GM12878 (cell line): ENCODE measurements around the gene CABLES1. TPM values are rescaled to one million over a fixed set of nuclear protein-coding genes. Genes with fewer than 3 reads are reported as not detected.

Experiments used
- EED ChIP-seq: sonication (generic); IDR thresholded peaks from 2 replicates; pipeline ENCODE4 v1.6.1; 2016; ENCODE audit warnings: antibody characterized with exemption, low read depth
- HDGF ChIP-seq: fragments of 450-650 bp; IDR thresholded peaks from 2 replicates; pipeline ENCODE4 v1.6.1; 2016; ENCODE audit warnings: antibody characterized with exemption
- IKZF2 ChIP-seq, 2 experiments: fragments of 450-650 bp; IDR thresholded peaks; 2 replicates each; pipeline ENCODE4 v1.6.1; 2017; ENCODE audit warnings: mild to moderate bottlenecking in 2 of 2, moderate library complexity in 2 of 2
- KLF5 ChIP-seq: fragments of 450-650 bp; IDR thresholded peaks from 2 replicates; pipeline ENCODE4 v1.6.1; 2014; ENCODE audit warnings: mild to moderate bottlenecking; ENCODE audit not compliant: partially characterized antibody
- NBN ChIP-seq: fragments of 450-650 bp; IDR thresholded peaks from 2 replicates; pipeline ENCODE4 v1.6.1; 2016
- NR2F1 ChIP-seq: fragments of 450-650 bp; conservative IDR thresholded peaks from 2 replicates; pipeline ENCODE4 v1.6.1; 2017; ENCODE audit warnings: mild to moderate bottlenecking
- PRDM15 ChIP-seq: fragments of 450-650 bp; formaldehyde crosslinking; IDR thresholded peaks from 2 replicates; pipeline ENCODE4 v1.4.0; 2020; ENCODE audit warnings: mild to moderate bottlenecking, moderate library complexity
- RCOR1 ChIP-seq: conservative IDR thresholded peaks from 2 replicates; pipeline ENCODE4 v1.6.1; 2012; ENCODE audit warnings: low read depth, low read length, improper control_type of control experiment
- TARDBP ChIP-seq: IDR thresholded peaks from 2 replicates; pipeline ENCODE4 v1.6.1; 2016; ENCODE audit warnings: borderline replicate concordance
- ZNF207 ChIP-seq: fragments of 450-650 bp; IDR thresholded peaks from 2 replicates; pipeline ENCODE4 v1.6.1; 2014; ENCODE audit warnings: antibody characterized with exemption, mild to moderate bottlenecking, borderline replicate concordance
- ZNF384 ChIP-seq: IDR thresholded peaks from 2 replicates; pipeline ENCODE4 v1.6.1; 2012; ENCODE audit warnings: low read depth, mild to moderate bottlenecking, low read length, improper control_type of control experiment, borderline replicate concordance
- polyA plus RNA-seq, 11 experiments: library from polyadenylated mRNA; depleted of rRNA in 4 of 11; unstranded in 6 of 11; stranded (reverse) in 5 of 11; fragments of >200 nt; fragmentation: Nextera tagmentation in 4 of 11; fragmentation: Illumina TruSeq in 1 of 11; extraction: Ambion mirVana in 4 of 11; extraction: Trizol in 1 of 11; gene quantifications; 1 replicate in 1 of 11; 2 replicates in 10 of 11; pipeline versions ENCODE4 v1.2.1 to v1.2.3, GENCODE V29; 2011 to 2016; ENCODE audit warnings: inconsistent platforms in 2 of 11, missing spikeins in 2 of 11, low read depth in 1 of 11
- total RNA-seq, 4 experiments: library from RNA; depleted of rRNA in 3 of 4; stranded (reverse); fragments of >200 nt in 3 of 4; fragmentation: Illumina TruSeq in 1 of 4; extraction: Trizol in 1 of 4; gene quantifications; 2 replicates each; pipeline versions ENCODE4 v1.2.1 to v1.2.3, GENCODE V29; 2013 to 2021
- TF ChIP-seq, protein P1 (sequence below): fragments of 450-650 bp; IDR thresholded peaks from 2 replicates; pipeline ENCODE4 v1.6.1; 2017; ENCODE audit warnings: mild to moderate bottlenecking, moderate library complexity
- TF ChIP-seq, protein P2 (sequence below): IDR thresholded peaks from 2 replicates; pipeline ENCODE4 v1.6.1; 2011; ENCODE audit warnings: borderline replicate concordance, low read depth, mild to moderate bottlenecking, moderate library complexity, mixed read lengths, low read length; ENCODE audit not compliant: insufficient read depth; ENCODE audit errors: extremely low read length
- TF ChIP-seq, protein P3 (sequence below): IDR thresholded peaks from 2 replicates; pipeline ENCODE4 v1.6.1; 2012; ENCODE audit warnings: low read depth, low read length, improper control_type of control experiment
- TF ChIP-seq, protein P4 (sequence below): fragments of 450-650 bp; IDR thresholded peaks from 2 replicates; pipeline ENCODE4 v1.6.1; 2017; ENCODE audit warnings: mild to moderate bottlenecking, moderate library complexity

The CABLES1 gene
- total and polyA plus RNA-seq, 10 of the 15 experiments (the other 5 are each of a cell fraction or from before 2014, with no cell fraction given) = 2.9 to 27.2 (median 8.2) TPM

DNA sequence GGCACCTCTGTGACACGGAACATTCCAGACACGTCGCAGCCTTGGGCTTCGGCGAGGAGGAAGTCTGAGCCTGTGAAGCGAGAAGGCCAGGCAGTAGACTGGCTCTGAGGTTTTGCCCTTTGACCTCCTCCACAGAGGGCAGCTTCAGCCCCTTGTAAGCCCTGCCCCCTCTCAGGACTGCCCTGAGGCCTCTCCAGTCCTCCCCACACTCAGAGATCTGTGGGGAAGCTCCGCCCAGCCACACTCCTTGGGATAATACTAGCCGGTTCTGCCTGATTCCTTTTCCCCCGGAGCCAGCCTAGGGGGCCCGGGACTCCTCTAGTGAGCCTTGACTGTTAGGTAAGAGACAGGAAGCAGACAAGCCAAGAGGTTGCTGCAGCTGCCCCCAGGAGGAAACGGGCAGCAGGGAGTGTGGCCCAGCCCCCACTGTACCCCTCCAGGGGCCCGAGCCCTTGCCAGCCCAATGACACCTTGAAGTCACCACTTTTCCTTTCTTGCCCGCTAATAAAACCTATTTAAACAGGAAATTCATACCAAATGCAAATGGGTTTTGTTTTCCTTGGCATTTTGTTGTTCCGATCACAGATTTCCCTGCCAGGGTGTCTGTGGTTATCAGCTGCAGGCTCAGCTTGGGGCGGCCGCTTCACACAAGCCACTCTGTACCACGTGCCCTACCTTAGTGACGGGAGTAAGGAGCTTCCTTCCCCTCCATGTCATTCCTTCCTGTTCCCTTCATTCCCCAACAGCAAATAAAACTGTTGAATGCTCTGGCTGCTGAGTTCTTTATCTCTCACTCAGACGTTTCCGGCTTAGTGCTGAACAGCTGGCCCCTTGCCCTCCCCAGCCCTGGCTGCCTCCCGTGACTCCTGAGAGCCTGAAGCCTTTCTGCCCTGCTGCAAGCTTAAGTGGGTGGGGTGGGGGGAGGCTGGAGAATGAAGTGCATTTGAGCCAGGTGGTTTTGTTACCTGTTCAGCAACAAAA is 124.7 kb downstream of the CABLES1 start (continued):
- TF ChIP-seq NR2F1 (peak; percentile 81), PRDM15 (CRISPR knock-in tag) (no peak), KLF5 (no peak), ZNF384 (no peak), NBN (0 out of 2 replicates have a peak, but pooled peaks have one; percentile 14), TARDBP (0 out of 2 replicates have a peak, but pooled peaks have one; percentile 21), ZNF207 (no peak), EED (peak; percentile 44), RCOR1 (0 out of 2 replicates have a peak, but pooled peaks have one; percentile 25), IKZF2 (IDR thresholded peaks at IDR 0.05) (peak in 1 of 2 experiments; percentile 11; a peak in 2 of 4 replicates), HDGF (no peak)
- TF ChIP-seq, protein P1, sequence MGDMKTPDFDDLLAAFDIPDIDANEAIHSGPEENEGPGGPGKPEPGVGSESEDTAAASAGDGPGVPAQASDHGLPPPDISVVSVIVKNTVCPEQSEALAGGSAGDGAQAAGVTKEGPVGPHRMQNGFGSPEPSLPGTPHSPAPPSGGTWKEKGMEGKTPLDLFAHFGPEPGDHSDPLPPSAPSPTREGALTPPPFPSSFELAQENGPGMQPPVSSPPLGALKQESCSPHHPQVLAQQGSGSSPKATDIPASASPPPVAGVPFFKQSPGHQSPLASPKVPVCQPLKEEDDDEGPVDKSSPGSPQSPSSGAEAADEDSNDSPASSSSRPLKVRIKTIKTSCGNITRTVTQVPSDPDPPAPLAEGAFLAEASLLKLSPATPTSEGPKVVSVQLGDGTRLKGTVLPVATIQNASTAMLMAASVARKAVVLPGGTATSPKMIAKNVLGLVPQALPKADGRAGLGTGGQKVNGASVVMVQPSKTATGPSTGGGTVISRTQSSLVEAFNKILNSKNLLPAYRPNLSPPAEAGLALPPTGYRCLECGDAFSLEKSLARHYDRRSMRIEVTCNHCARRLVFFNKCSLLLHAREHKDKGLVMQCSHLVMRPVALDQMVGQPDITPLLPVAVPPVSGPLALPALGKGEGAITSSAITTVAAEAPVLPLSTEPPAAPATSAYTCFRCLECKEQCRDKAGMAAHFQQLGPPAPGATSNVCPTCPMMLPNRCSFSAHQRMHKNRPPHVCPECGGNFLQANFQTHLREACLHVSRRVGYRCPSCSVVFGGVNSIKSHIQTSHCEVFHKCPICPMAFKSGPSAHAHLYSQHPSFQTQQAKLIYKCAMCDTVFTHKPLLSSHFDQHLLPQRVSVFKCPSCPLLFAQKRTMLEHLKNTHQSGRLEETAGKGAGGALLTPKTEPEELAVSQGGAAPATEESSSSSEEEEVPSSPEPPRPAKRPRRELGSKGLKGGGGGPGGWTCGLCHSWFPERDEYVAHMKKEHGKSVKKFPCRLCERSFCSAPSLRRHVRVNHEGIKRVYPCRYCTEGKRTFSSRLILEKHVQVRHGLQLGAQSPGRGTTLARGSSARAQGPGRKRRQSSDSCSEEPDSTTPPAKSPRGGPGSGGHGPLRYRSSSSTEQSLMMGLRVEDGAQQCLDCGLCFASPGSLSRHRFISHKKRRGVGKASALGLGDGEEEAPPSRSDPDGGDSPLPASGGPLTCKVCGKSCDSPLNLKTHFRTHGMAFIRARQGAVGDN = peak; percentile 83
- TF ChIP-seq, protein P2, sequence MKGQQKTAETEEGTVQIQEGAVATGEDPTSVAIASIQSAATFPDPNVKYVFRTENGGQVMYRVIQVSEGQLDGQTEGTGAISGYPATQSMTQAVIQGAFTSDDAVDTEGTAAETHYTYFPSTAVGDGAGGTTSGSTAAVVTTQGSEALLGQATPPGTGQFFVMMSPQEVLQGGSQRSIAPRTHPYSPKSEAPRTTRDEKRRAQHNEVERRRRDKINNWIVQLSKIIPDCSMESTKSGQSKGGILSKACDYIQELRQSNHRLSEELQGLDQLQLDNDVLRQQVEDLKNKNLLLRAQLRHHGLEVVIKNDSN = peak; percentile 53
- TF ChIP-seq, protein P3, sequence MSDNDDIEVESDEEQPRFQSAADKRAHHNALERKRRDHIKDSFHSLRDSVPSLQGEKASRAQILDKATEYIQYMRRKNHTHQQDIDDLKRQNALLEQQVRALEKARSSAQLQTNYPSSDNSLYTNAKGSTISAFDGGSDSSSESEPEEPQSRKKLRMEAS = peak; percentile 27; the same call in 1 of the 2 replicates
- TF ChIP-seq, protein P4, sequence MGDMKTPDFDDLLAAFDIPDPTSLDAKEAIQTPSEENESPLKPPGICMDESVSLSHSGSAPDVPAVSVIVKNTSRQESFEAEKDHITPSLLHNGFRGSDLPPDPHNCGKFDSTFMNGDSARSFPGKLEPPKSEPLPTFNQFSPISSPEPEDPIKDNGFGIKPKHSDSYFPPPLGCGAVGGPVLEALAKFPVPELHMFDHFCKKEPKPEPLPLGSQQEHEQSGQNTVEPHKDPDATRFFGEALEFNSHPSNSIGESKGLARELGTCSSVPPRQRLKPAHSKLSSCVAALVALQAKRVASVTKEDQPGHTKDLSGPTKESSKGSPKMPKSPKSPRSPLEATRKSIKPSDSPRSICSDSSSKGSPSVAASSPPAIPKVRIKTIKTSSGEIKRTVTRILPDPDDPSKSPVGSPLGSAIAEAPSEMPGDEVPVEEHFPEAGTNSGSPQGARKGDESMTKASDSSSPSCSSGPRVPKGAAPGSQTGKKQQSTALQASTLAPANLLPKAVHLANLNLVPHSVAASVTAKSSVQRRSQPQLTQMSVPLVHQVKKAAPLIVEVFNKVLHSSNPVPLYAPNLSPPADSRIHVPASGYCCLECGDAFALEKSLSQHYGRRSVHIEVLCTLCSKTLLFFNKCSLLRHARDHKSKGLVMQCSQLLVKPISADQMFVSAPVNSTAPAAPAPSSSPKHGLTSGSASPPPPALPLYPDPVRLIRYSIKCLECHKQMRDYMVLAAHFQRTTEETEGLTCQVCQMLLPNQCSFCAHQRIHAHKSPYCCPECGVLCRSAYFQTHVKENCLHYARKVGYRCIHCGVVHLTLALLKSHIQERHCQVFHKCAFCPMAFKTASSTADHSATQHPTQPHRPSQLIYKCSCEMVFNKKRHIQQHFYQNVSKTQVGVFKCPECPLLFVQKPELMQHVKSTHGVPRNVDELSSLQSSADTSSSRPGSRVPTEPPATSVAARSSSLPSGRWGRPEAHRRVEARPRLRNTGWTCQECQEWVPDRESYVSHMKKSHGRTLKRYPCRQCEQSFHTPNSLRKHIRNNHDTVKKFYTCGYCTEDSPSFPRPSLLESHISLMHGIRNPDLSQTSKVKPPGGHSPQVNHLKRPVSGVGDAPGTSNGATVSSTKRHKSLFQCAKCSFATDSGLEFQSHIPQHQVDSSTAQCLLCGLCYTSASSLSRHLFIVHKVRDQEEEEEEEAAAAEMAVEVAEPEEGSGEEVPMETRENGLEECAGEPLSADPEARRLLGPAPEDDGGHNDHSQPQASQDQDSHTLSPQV = peak; percentile 8; the same call in 1 of the 2 replicates
